GM12878 (cell line): ENCODE data around the gene ACSF2. TPM values are rescaled to one million over a fixed set of nuclear protein-coding genes. Genes with fewer than 3 reads are reported as not detected.

Experiments
- ATAC-seq: fragments of 200-7000 bp; cut with Tn5 transposase; 3 replicates; pipeline ENCODE4 v1.9.1; 2020; ENCODE audit warnings: mild to moderate bottlenecking, moderate library complexity
- BruUV-seq: library from RNA; stranded (reverse); fragments of 400-500 nt; replicated peaks from 2 replicates; lab custom pipeline; 2021; lab: Mats Ljungman, UMichigan
- CTCF ChIA-PET: fragments of 300-600 bp; sonication (Branson Sonifier 250); formaldehyde crosslinking; extraction: SDS; loops from one replicate; lab custom pipeline; 2021; ENCODE audit warnings: inconsistent platforms; lab: Yijun Ruan, JAX
- POLR2A ChIA-PET: fragments of 350-600 bp; formaldehyde crosslinking; extraction: SDS; loops from one replicate; lab custom pipeline; 2021; ENCODE audit warnings: inconsistent platforms; lab: Charles Lee
- RAD21 ChIA-PET: fragments of 300-600 bp; sonication (Branson Sonifier 250); formaldehyde crosslinking; loops from one replicate; lab custom pipeline; 2023; ENCODE audit warnings: antibody characterized with exemption; ENCODE audit not compliant: unreplicated experiment; lab: Charles Lee
- SMC1A ChIA-PET: fragments of 300-600 bp; sonication (Branson Sonifier 250); formaldehyde crosslinking; loops from one replicate; lab custom pipeline; 2023; ENCODE audit not compliant: unreplicated experiment, uncharacterized antibody; lab: Charles Lee
- DNase-seq: peaks from one replicate; pipeline ENCODE4 v3.0.0-alpha.2; 2011; ENCODE audit warnings: low read depth, low spot score
- FAIRE-seq: peaks from 3 replicates; lab custom pipeline; 2011; peaks lifted over from hg19 to GRCh38; lab: Jason Lieb, UNC
- H2AFZ ChIP-seq: 2 replicates; pipeline ENCODE4 v1.6.0; 2011; ENCODE audit warnings: low read depth, low read length, control low read depth; ENCODE audit not compliant: control insufficient read depth
- H3K27ac ChIP-seq: 2 replicates; pipeline ENCODE4 v1.5.1; 2011; ENCODE audit warnings: control low read depth; ENCODE audit not compliant: control insufficient read depth, insufficient read depth
- H3K27me3 ChIP-seq, 2 experiments: replicated peaks in 1 of 2; 2 replicates each; pipeline versions ENCODE4 v1.6.0 to v1.6.1; 2011; ENCODE audit warnings: low read length in 1 of 2; ENCODE audit not compliant: control insufficient read depth in 2 of 2, insufficient read depth in 2 of 2
- H3K36me3 ChIP-seq, 2 experiments: 2 replicates each; pipeline ENCODE4 v1.5.1; 2011; ENCODE audit warnings: low read length in 1 of 2; ENCODE audit not compliant: control insufficient read depth in 2 of 2, insufficient read depth in 2 of 2
- H3K4me1 ChIP-seq: 2 replicates; pipeline ENCODE4 v1.6.1; 2011; ENCODE audit warnings: mild to moderate bottlenecking, low read length, moderate library complexity, mixed read lengths; ENCODE audit not compliant: control insufficient read depth, insufficient read depth
- H3K4me2 ChIP-seq: 2 replicates; pipeline ENCODE4 v1.6.0; 2011; ENCODE audit warnings: control low read depth; ENCODE audit not compliant: control insufficient read depth, insufficient read depth
- H3K4me3 ChIP-seq: fragments of 200-600 bp; sonication (generic); 2 replicates; pipeline ENCODE4 v1.5.1; 2016
- H3K79me2 ChIP-seq: 2 replicates; pipeline ENCODE4 v1.6.0; 2011; ENCODE audit warnings: low read length; ENCODE audit not compliant: control insufficient read depth, insufficient read depth
- H3K9ac ChIP-seq: 2 replicates; pipeline ENCODE4 v1.8.0; 2011; ENCODE audit warnings: low read length, control low read depth, mixed read lengths; ENCODE audit not compliant: control insufficient read depth, insufficient read depth
- H3K9me3 ChIP-seq: replicated peaks from 3 replicates; pipeline ENCODE4 v1.5.1; 2011; ENCODE audit warnings: mild to moderate bottlenecking, low read length; ENCODE audit not compliant: control insufficient read depth, insufficient read depth
- H4K20me1 ChIP-seq: 2 replicates; pipeline ENCODE4 v1.6.0; 2011; ENCODE audit not compliant: control insufficient read depth, insufficient read depth
- FOXK2 ChIP-seq: fragments of 450-650 bp; IDR thresholded peaks from 2 replicates; pipeline ENCODE4 v1.6.1; 2017; ENCODE audit warnings: mild to moderate bottlenecking, moderate library complexity
- IRF5 ChIP-seq: fragments of 450-650 bp; IDR thresholded peaks from 2 replicates; pipeline ENCODE4 v1.6.1; 2017; ENCODE audit warnings: borderline replicate concordance
- KDM1A ChIP-seq: fragments of 200-600 bp; sonication (generic); IDR thresholded peaks from 2 replicates; pipeline ENCODE4 v1.6.1; 2016; ENCODE audit warnings: borderline replicate concordance
- MYB ChIP-seq: fragments of 150-350 bp; IDR thresholded peaks from 2 replicates; pipeline ENCODE4 v1.6.1; 2014; ENCODE audit warnings: mild to moderate bottlenecking, low read depth, low read length, borderline replicate concordance
- POLR2A ChIP-seq: IDR thresholded peaks from 2 replicates; pipeline ENCODE4 v1.6.1; 2011; ENCODE audit warnings: low read depth, mild to moderate bottlenecking, low read length
- RCOR1 ChIP-seq: conservative IDR thresholded peaks from 2 replicates; pipeline ENCODE4 v1.6.1; 2012; ENCODE audit warnings: low read depth, low read length, improper control_type of control experiment
- USF1 ChIP-seq: IDR thresholded peaks from 2 replicates; pipeline ENCODE4 v1.6.1; 2011; ENCODE audit warnings: borderline replicate concordance, low read depth, mild to moderate bottlenecking, moderate library complexity, mixed read lengths, low read length; ENCODE audit not compliant: insufficient read depth; ENCODE audit errors: extremely low read length
- USF2 ChIP-seq: IDR thresholded peaks from 2 replicates; pipeline ENCODE4 v1.6.1; 2011; ENCODE audit warnings: low read depth, low read length, improper control_type of control experiment, borderline replicate concordance
- ZNF274 ChIP-seq: IDR thresholded peaks from one replicate; pipeline ENCODE4 v1.8.0; 2011; ENCODE audit not compliant: insufficient read length, insufficient read depth
- WGBS: methylation state at CpG from one replicate; pipeline ENCODE4 v1.1.6; 2016; ENCODE audit warnings: low lambda C conversion rate; ENCODE audit not compliant: insufficient replicate concordance, insufficient coverage; ENCODE audit errors: missing lambda C conversion rate; 5-methylcytosine and 5-hydroxymethylcytosine counted together
- in situ Hi-C: fragments of 300-500 bp; cut with MboI; formaldehyde crosslinking; loops from 9 replicates; pipeline ENCODE4 v1.14.3; 2018; ENCODE audit warnings: mixed read lengths
- intact Hi-C: fragments of 100-400 bp; cut with micrococcal nuclease; formaldehyde crosslinking; loops from one replicate; pipeline ENCODE4 v1.14.2; 2022; ENCODE audit not compliant: unreplicated experiment
- polyA plus RNA-seq, 11 experiments: library from polyadenylated mRNA; depleted of rRNA in 4 of 11; unstranded in 6 of 11; stranded (reverse) in 5 of 11; fragments of >200 nt; fragmentation: Nextera tagmentation in 4 of 11; fragmentation: Illumina TruSeq in 1 of 11; extraction: Ambion mirVana in 4 of 11; extraction: Trizol in 1 of 11; gene quantifications; 1 replicate in 1 of 11; 2 replicates in 10 of 11; pipeline versions ENCODE4 v1.2.1 to v1.2.3, GENCODE V29; 2011 to 2016; ENCODE audit warnings: inconsistent platforms in 2 of 11, missing spikeins in 2 of 11, low read depth in 1 of 11
- total RNA-seq, 4 experiments: library from RNA; depleted of rRNA in 3 of 4; stranded (reverse); fragments of >200 nt in 3 of 4; fragmentation: Illumina TruSeq in 1 of 4; extraction: Trizol in 1 of 4; gene quantifications; 2 replicates each; pipeline versions ENCODE4 v1.2.1 to v1.2.3, GENCODE V29; 2013 to 2021

ACSF2 gene
- total and polyA plus RNA-seq, 10 of the 15 experiments (the other 5 are each of a cell fraction or from before 2014, with no cell fraction given): 7.1 to 32.8 (median 16.8) TPM

- DNase-seq: no peak
- no peaks in the 10 kb centered on the region for H3K36me3 ChIP-seq
- FAIRE-seq: no peak
- in situ Hi-C loops (no loop called here), intact Hi-C loops (no loop called here)
- H3K9me3 ChIP-seq: no peaks in the 10 kb centered on the region
- CTCF ChIA-PET: no interaction called here
- BruUV-seq: no TSS peak
- RAD21 ChIA-PET: no interaction called here
- H3K79me2 ChIP-seq: no peaks in the 10 kb centered on the region
- SMC1A ChIA-PET: no interaction called here
- POLR2A ChIA-PET: interaction anchor here (1.2 kb wide), 1 partner anchor 10 kb away, joined by 3 read pairs; no protein-coding TSS in a partner anchor
- no peak overlapping the region for H2AFZ ChIP-seq
- no peaks in the 10 kb centered on the region for H3K4me1 ChIP-seq
- no peaks in the 10 kb centered on the region for H4K20me1 ChIP-seq
- H3K4me2 ChIP-seq: no peak overlapping the region
- no peak overlapping the region for H3K9ac ChIP-seq
- no peaks in the 10 kb centered on the region for H3K27me3 ChIP-seq
- no peak overlapping the region for H3K4me3 ChIP-seq
- TF ChIP-seq ZNF274: no peak
- TF ChIP-seq FOXK2: no peak
- TF ChIP-seq, all 136 proteins: peak for 0
- no peak for ATAC-seq
- 74% methylated on average over 4 of the region's 4 CpGs for WGBS
- no peak overlapping the region for H3K27ac ChIP-seq
Measured at GRCh38 chr17:50440172-50440837, 14.3 kb downstream of the ACSF2 start.

- H3K4me3 ChIP-seq: no peak overlapping the region
- BruUV-seq: no TSS peak
- H3K27me3 ChIP-seq: no peaks in the 10 kb centered on the region
- in situ Hi-C loops (no loop called here), intact Hi-C loops (no loop called here)
- no peaks in the 10 kb centered on the region for H3K79me2 ChIP-seq
- WGBS: 85% methylated on average over 10 of the region's 10 CpGs
- POLR2A ChIA-PET: interaction anchor here (1.2 kb wide), 1 partner anchor 10 kb away, joined by 3 read pairs; no protein-coding TSS in a partner anchor
- ATAC-seq: no peak
- TF ChIP-seq KDM1A (no peak), MYB (no peak), USF2 (no peak), USF1 (no peak), POLR2A (no peak), IRF5 (no peak), RCOR1 (no peak)
- TF ChIP-seq, all 136 proteins: peak for 0
- FAIRE-seq (no peak), DNase-seq (no peak)
- H3K4me1 ChIP-seq: no peaks in the 10 kb centered on the region
- no peak overlapping the region for H2AFZ ChIP-seq
- ChIA-PET SMC1A (no interaction called here), CTCF (no interaction called here), RAD21 (no interaction called here)
- H3K4me2 ChIP-seq: no peak overlapping the region
- no peaks in the 10 kb centered on the region for H4K20me1 ChIP-seq
- H3K9ac ChIP-seq: no peak overlapping the region
- H3K36me3 ChIP-seq: no peaks in the 10 kb centered on the region
- no peaks in the 10 kb centered on the region for H3K9me3 ChIP-seq
- no peak overlapping the region for H3K27ac ChIP-seq
Measured at GRCh38 chr17:50440838-50441829, 15.1 kb downstream of the ACSF2 start.
